HepG2 (cell line): ENCODE data around the gene HOXA10. TPM values are rescaled to one million over a fixed set of nuclear protein-coding genes. Genes with fewer than 3 reads are reported as not detected.

Source experiments
- ELF3 ChIP-seq: IDR thresholded peaks from 2 replicates; pipeline ENCODE4 v1.6.1; 2016; ENCODE audit warnings: missing genetic modification reagents, missing compliant biosample characterization
- KLF6 ChIP-seq: IDR thresholded peaks from 2 replicates; pipeline ENCODE4 v1.8.0; 2016; ENCODE audit warnings: missing biosample characterization, missing genetic modification reagents
- KMT2A ChIP-seq: sonication (generic); formaldehyde crosslinking; IDR thresholded peaks from 2 replicates; pipeline ENCODE4 v1.4.0; 2020; ENCODE audit warnings: missing genetic modification reagents
- PHF20 ChIP-seq: sonication (generic); formaldehyde crosslinking; IDR thresholded peaks from 2 replicates; pipeline ENCODE4 v1.5.0; 2020; ENCODE audit warnings: mild to moderate bottlenecking, missing genetic modification reagents
- POGK ChIP-seq: sonication (generic); formaldehyde crosslinking; conservative IDR thresholded peaks from 2 replicates; pipeline ENCODE4 v1.8.0; 2022; ENCODE audit warnings: mild to moderate bottlenecking, moderate library complexity, missing genetic modification reagents
- ZFP91 ChIP-seq: sonication (generic); formaldehyde crosslinking; IDR thresholded peaks from 2 replicates; pipeline ENCODE4 v1.9.0; 2022; ENCODE audit warnings: missing genetic modification reagents, mild to moderate bottlenecking, borderline replicate concordance
- ZNF264 ChIP-seq: sonication (generic); formaldehyde crosslinking; IDR thresholded peaks from 2 replicates; pipeline ENCODE4 v1.4.0; 2020; ENCODE audit warnings: missing genetic modification reagents
- ZXDC ChIP-seq: sonication (generic); formaldehyde crosslinking; IDR thresholded peaks from 2 replicates; pipeline ENCODE4 v1.5.0; 2020; ENCODE audit warnings: mild to moderate bottlenecking, missing genetic modification reagents
- polyA plus RNA-seq, 8 experiments: library from polyadenylated mRNA; depleted of rRNA in 3 of 8; stranded (reverse) in 7 of 8; unstranded in 1 of 8; fragments of >200 nt; fragmentation: Illumina TruSeq in 4 of 8; extraction: Trizol in 4 of 8; gene quantifications; 2 replicates each; pipeline versions ENCODE4 v1.2.1 to v1.2.3, GENCODE V29; 2011 to 2016; ENCODE audit warnings: low read depth in 4 of 8, missing spikeins in 1 of 8, mixed read lengths in 1 of 8; ENCODE audit not compliant: insufficient read depth in 1 of 8
- total RNA-seq, 5 experiments: library from RNA; depleted of rRNA; stranded (reverse); fragments of >200 nt; fragmentation: Illumina TruSeq; extraction: Trizol; gene quantifications; 2 replicates each; pipeline ENCODE4 v1.2.3, GENCODE V29; 2016; ENCODE audit warnings: low read depth in 1 of 5
- TF ChIP-seq, protein P1 (sequence below): sonication (generic); formaldehyde crosslinking; IDR thresholded peaks from 2 replicates; pipeline ENCODE4 v1.5.0; 2020; ENCODE audit warnings: missing genetic modification reagents, mild to moderate bottlenecking, borderline replicate concordance
- TF ChIP-seq, protein P2 (sequence below), 2 experiments: IDR thresholded peaks; 2 replicates each; pipeline ENCODE4 v1.6.1; 2011 to 2012; ENCODE audit warnings: low read length in 2 of 2, borderline replicate concordance in 1 of 2, low read depth in 1 of 2, mild to moderate bottlenecking in 1 of 2, moderate library complexity in 1 of 2
- TF ChIP-seq, protein P3 (sequence below): sonication (generic); formaldehyde crosslinking; IDR thresholded peaks from 2 replicates; pipeline ENCODE4 v1.8.1; 2023; ENCODE audit warnings: mild to moderate bottlenecking, inconsistent platforms, moderate library complexity, missing genetic modification reagents, borderline replicate concordance

The HOXA10 gene
- total and polyA plus RNA-seq, 2 of the 13 experiments (the other 11 are each of a cell fraction or from before 2014, with no cell fraction given) = not detected

DNA sequence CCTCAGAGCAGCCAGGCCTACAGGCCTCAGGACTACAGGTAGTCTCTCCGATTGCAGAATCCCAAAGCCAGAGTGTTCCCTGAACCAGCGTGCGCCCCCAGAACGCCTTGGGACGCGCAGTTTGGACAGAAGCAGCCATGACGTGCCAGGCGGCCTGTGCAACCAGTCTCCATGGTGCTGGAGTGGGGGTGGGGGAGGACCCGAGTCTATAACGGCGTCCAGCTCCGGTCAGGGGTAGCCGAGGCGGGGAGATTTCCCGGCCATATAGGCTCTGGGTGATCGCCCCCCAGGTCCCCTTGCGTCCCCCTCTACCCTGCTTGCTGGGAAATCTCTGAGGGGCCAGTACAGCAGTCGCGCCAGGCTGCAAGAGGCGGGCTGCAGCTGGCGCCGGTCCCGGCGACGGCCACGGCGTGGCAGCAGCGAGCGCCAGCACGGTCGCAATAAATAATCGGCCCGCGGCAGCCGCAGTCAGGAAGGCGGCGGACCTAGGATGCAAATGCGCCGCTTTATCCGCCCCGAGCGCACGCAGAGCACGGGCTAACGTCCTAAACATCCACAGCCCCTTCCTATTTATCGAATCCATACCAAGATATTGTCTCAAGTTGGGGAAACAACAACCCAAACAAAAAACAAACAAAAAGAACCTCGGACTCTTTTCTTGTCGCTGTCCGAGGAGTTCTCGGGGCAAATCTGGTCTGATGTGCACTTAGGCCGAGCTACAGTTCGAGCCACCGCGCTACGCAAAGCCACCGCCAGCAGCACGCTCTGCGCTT lies 23.4 kb downstream of the HOXA10 start (continued):
- TF ChIP-seq POGK (CRISPR knock-in tag) = peak; percentile 69; the same call in 1 of the 2 replicates
- peak; percentile 65; the same call in 1 of the 2 replicates for TF ChIP-seq ZFP91
- no peak for TF ChIP-seq ZNF264 (CRISPR knock-in tag)
- TF ChIP-seq ZXDC (CRISPR knock-in tag) = peak; percentile 70
- TF ChIP-seq ELF3 (CRISPR knock-in tag) = 0 out of 2 replicates have a peak, but pooled peaks have one; percentile 19
- peak; percentile 23; the same call in 1 of the 2 replicates for TF ChIP-seq PHF20 (CRISPR knock-in tag)
- TF ChIP-seq KMT2A = 0 out of 2 replicates have a peak, but pooled peaks have one; percentile 40
- TF ChIP-seq, protein P1, sequence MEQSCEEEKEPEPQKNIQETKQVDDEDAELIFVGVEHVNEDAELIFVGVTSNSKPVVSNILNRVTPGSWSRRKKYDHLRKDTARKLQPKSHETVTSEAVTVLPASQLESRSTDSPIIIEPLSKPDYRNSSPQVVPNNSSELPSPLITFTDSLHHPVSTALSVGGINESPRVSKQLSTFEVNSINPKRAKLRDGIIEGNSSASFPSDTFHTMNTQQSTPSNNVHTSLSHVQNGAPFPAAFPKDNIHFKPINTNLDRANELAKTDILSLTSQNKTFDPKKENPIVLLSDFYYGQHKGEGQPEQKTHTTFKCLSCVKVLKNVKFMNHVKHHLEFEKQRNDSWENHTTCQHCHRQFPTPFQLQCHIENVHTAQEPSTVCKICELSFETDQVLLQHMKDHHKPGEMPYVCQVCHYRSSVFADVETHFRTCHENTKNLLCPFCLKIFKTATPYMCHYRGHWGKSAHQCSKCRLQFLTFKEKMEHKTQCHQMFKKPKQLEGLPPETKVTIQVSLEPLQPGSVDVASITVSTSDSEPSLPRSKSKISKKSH (CRISPR knock-in tag) = peak; percentile 83
- TF ChIP-seq, protein P2, sequence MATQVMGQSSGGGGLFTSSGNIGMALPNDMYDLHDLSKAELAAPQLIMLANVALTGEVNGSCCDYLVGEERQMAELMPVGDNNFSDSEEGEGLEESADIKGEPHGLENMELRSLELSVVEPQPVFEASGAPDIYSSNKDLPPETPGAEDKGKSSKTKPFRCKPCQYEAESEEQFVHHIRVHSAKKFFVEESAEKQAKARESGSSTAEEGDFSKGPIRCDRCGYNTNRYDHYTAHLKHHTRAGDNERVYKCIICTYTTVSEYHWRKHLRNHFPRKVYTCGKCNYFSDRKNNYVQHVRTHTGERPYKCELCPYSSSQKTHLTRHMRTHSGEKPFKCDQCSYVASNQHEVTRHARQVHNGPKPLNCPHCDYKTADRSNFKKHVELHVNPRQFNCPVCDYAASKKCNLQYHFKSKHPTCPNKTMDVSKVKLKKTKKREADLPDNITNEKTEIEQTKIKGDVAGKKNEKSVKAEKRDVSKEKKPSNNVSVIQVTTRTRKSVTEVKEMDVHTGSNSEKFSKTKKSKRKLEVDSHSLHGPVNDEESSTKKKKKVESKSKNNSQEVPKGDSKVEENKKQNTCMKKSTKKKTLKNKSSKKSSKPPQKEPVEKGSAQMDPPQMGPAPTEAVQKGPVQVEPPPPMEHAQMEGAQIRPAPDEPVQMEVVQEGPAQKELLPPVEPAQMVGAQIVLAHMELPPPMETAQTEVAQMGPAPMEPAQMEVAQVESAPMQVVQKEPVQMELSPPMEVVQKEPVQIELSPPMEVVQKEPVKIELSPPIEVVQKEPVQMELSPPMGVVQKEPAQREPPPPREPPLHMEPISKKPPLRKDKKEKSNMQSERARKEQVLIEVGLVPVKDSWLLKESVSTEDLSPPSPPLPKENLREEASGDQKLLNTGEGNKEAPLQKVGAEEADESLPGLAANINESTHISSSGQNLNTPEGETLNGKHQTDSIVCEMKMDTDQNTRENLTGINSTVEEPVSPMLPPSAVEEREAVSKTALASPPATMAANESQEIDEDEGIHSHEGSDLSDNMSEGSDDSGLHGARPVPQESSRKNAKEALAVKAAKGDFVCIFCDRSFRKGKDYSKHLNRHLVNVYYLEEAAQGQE (IDR thresholded peaks at IDR 0.05; ENCODE audit: borderline replicate concordance in 1 of 2, low read depth in 1 of 2, low read length in 2 of 2) = peak; percentile 1 to 77
- 0 out of 2 replicates have a peak, but pooled peaks have one; percentile 18 for TF ChIP-seq KLF6 (CRISPR knock-in tag)
- TF ChIP-seq, protein P3, sequence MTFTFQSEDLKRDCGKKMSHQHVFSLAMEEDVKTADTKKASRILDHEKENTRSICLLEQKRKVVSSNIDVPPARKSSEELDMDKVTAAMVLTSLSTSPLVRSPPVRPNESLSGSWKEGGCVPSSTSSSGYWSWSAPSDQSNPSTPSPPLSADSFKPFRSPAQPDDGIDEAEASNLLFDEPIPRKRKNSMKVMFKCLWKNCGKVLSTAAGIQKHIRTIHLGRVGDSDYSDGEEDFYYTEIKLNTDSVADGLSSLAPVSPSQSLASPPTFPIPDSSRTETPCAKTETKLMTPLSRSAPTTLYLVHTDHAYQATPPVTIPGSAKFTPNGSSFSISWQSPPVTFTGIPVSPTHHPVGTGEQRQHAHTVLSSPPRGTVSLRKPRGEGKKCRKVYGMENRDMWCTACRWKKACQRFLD (CRISPR knock-in tag) = peak; percentile 61; the same call in 1 of the 2 replicates
